C4-2B (cell line): Measurements from ENCODE around the gene PLXNA4.

Experiments used
- CTCF ChIP-seq: fragments of 450-650 bp; conservative IDR thresholded peaks from 2 replicates; pipeline ENCODE4 v1.5.1; 2017; ENCODE audit warnings: mild to moderate bottlenecking
- ZFX ChIP-seq: fragments of 450-650 bp; IDR thresholded peaks from 2 replicates; pipeline ENCODE4 v1.6.1; 2017

GRCh38 chr7:132386201-132386681 lies 190.0 kb downstream of the PLXNA4 start:
- TF ChIP-seq CTCF, result no peak
- no peak for TF ChIP-seq ZFX
